CD4-positive, alpha-beta T cell treated with Interleukin-15 for 4 hours (primary cell): Measurements from ENCODE around the gene CHPT1.

Experiments
- DNase-seq: peaks from one replicate; pipeline ENCODE4 v3.0.0-alpha.2; 2020; ENCODE audit warnings: low spot score

The CHPT1 gene

GRCh38 chr12:101685092-101685491 lies 12.3 kb upstream of the CHPT1 start:
- no peak for DNase-seq

GRCh38 chr12:101686176-101686575 lies 11.3 kb upstream of the CHPT1 start:
- no peak for DNase-seq

- DNase-seq = no peak
Measured at GRCh38 chr12:101690544-101691098, 6.8 kb upstream of the CHPT1 start.

- DNase-seq = no peak
Measured at GRCh38 chr12:101691503-101692096, 5.8 kb upstream of the CHPT1 start.

GRCh38 chr12:101694297-101694848 lies 3.1 kb upstream of the CHPT1 start:
- no peak for DNase-seq

GRCh38 chr12:101694986-101695385 lies 2.5 kb upstream of the CHPT1 start:
- no peak for DNase-seq

- no peak for DNase-seq
Measured at GRCh38 chr12:101695706-101696105, 1.7 kb upstream of the CHPT1 start.

GRCh38 chr12:101696251-101697196 lies 916 bp upstream of the CHPT1 start:
- no peak for DNase-seq

GRCh38 chr12:101697930-101698799 lies 725 bp downstream of the CHPT1 start:
- peak; percentile 4 for DNase-seq

GRCh38 chr12:101698800-101699347 lies 1.4 kb downstream of the CHPT1 start:
- no peak for DNase-seq

GRCh38 chr12:101700299-101700820 lies 2.9 kb downstream of the CHPT1 start:
- DNase-seq = no peak

- DNase-seq = no peak
Measured at GRCh38 chr12:101703487-101703886, 6.0 kb downstream of the CHPT1 start.

GRCh38 chr12:101706403-101706802 lies 9.0 kb downstream of the CHPT1 start:
- DNase-seq = no peak

- DNase-seq = no peak
Measured at GRCh38 chr12:101707131-101707782, 9.8 kb downstream of the CHPT1 start.

GRCh38 chr12:101710288-101710687 lies 12.8 kb downstream of the CHPT1 start:
- DNase-seq = no peak

GRCh38 chr12:101713059-101713682 lies 15.7 kb downstream of the CHPT1 start:
- DNase-seq = no peak

- DNase-seq = no peak
Measured at GRCh38 chr12:101713930-101714329, 16.5 kb downstream of the CHPT1 start.

GRCh38 chr12:101714877-101715444 lies 17.5 kb downstream of the CHPT1 start:
- no peak for DNase-seq

- no peak for DNase-seq
Measured at GRCh38 chr12:101719566-101719965, 22.1 kb downstream of the CHPT1 start.

- no peak for DNase-seq
Measured at GRCh38 chr12:101720118-101720517, 22.7 kb downstream of the CHPT1 start.
